ENCODE data around the gene CFAP141. TPM values are rescaled to one million over a fixed set of nuclear protein-coding genes. Genes with fewer than 3 reads are reported as not detected.
"Not testable (repeated sequence)": the region's sequence is repeated elsewhere in the genome, so short reads cannot be mapped to it uniquely, and the experiment has no call there.

Gene CFAP141
- polyA plus RNA-seq, 1 donor (not counting 4 experiments of a cell fraction or from before 2014, with no cell fraction given) = not detected

GRCh38 chr1:154237435-154237834 lies 31.3 kb upstream of the CFAP141 start:
- H3K27ac ChIP-seq (ENCODE audit: control insufficient read depth, insufficient read depth, low read length) = no peak overlapping the region
- H3K9ac ChIP-seq (ENCODE audit: control insufficient read depth, extremely low read depth, insufficient read depth, low read length) = no peak overlapping the region
- H4K20me1 ChIP-seq (ENCODE audit: control insufficient read depth, extremely low read depth, insufficient read depth, low read length) = no peaks in the 10 kb centered on the region
- H2AFZ ChIP-seq (ENCODE audit: control insufficient read depth, low read length) = no peak overlapping the region
- no peaks in the 10 kb centered on the region for H3K27me3 ChIP-seq (ENCODE audit: control insufficient read depth, extremely low read depth, insufficient read depth, low read length)
- no peak for TF ChIP-seq CTCF (optimal IDR thresholded peaks at IDR 0.05 in 1 of 3, IDR thresholded peaks at IDR 0.05 in 1 of 3, conservative IDR thresholded peaks at IDR 0.05 in 1 of 3; ENCODE audit: extremely low read depth in 1 of 3, insufficient read depth in 2 of 3, low read length in 3 of 3)
- H3K4me2 ChIP-seq (ENCODE audit: control insufficient read depth, extremely low read depth, insufficient read depth, low read depth, low read length) = no peak overlapping the region
- dilution Hi-C loops (cut with MboI; ENCODE audit: extremely low pct_ligation_motif_present, low sequenced_read_pairs) = no loop called here
- DNase-seq (ENCODE audit: low read depth, low spot score) = no peak
- H3K9me3 ChIP-seq (ENCODE audit: control insufficient read depth, low read depth, low read length) = no peaks in the 10 kb centered on the region
- peaks cover 19 to 33% of the 10 kb centered on the region in 2 experiments for H3K36me3 ChIP-seq (ENCODE audit: control insufficient read depth in 2 of 2, extremely low read depth in 1 of 2, insufficient read depth in 2 of 2, low read length in 2 of 2)
- no peak overlapping the region for H3K4me3 ChIP-seq (ENCODE audit: control insufficient read depth in 2 of 3, extremely low read depth in 1 of 3, insufficient read depth in 2 of 3, low read depth in 1 of 3, low read length in 3 of 3)
- no peaks in the 10 kb centered on the region for H3K4me1 ChIP-seq (ENCODE audit: control insufficient read depth, extremely low read depth, insufficient read depth, low read length)
- no peak for FAIRE-seq
- peaks cover 51% of the 10 kb centered on the region for H3K79me2 ChIP-seq (ENCODE audit: control insufficient read depth, insufficient read depth, low read length)
- H3K9me1 ChIP-seq (ENCODE audit: control insufficient read depth, extremely low read depth, insufficient read depth, low read length) = no peaks in the 10 kb centered on the region

GRCh38 chr1:154236855-154237254 lies 30.7 kb upstream of the CFAP141 start:
- Histone ChIP-seq H3K4me2 (ENCODE audit: control insufficient read depth, extremely low read depth, insufficient read depth, low read depth, low read length) (no peak overlapping the region), H3K9me3 (ENCODE audit: control insufficient read depth, low read depth, low read length) (no peaks in the 10 kb centered on the region), H3K9me1 (ENCODE audit: control insufficient read depth, extremely low read depth, insufficient read depth, low read length) (no peaks in the 10 kb centered on the region), H3K36me3 (ENCODE audit: control insufficient read depth in 2 of 2, extremely low read depth in 1 of 2, insufficient read depth in 2 of 2, low read length in 2 of 2) (peaks cover 17 to 30% of the 10 kb centered on the region in 2 experiments), H3K27me3 (ENCODE audit: control insufficient read depth, extremely low read depth, insufficient read depth, low read length) (no peaks in the 10 kb centered on the region), H3K9ac (ENCODE audit: control insufficient read depth, extremely low read depth, insufficient read depth, low read length) (no peak overlapping the region), H3K27ac (ENCODE audit: control insufficient read depth, insufficient read depth, low read length) (no peak overlapping the region), H3K4me3 (ENCODE audit: control insufficient read depth in 2 of 3, extremely low read depth in 1 of 3, insufficient read depth in 2 of 3, low read depth in 1 of 3, low read length in 3 of 3) (no peak overlapping the region), H3K4me1 (ENCODE audit: control insufficient read depth, extremely low read depth, insufficient read depth, low read length) (no peaks in the 10 kb centered on the region), H3K79me2 (ENCODE audit: control insufficient read depth, insufficient read depth, low read length) (peaks cover 53% of the 10 kb centered on the region), H4K20me1 (ENCODE audit: control insufficient read depth, extremely low read depth, insufficient read depth, low read length) (no peaks in the 10 kb centered on the region), H2AFZ (ENCODE audit: control insufficient read depth, low read length) (no peak overlapping the region)
- FAIRE-seq (no peak), DNase-seq (ENCODE audit: low read depth, low spot score) (no peak)
- TF ChIP-seq CTCF (optimal IDR thresholded peaks at IDR 0.05 in 1 of 3, IDR thresholded peaks at IDR 0.05 in 1 of 3, conservative IDR thresholded peaks at IDR 0.05 in 1 of 3; ENCODE audit: extremely low read depth in 1 of 3, insufficient read depth in 2 of 3, low read length in 3 of 3) (no peak), EZH2 (IDR thresholded peaks at IDR 0.05; ENCODE audit: low read length) (no peak)
- dilution Hi-C loops (cut with MboI; ENCODE audit: extremely low pct_ligation_motif_present, low sequenced_read_pairs) = no loop called here

GRCh38 chr1:154233127-154233526 lies 27.0 kb upstream of the CFAP141 start:
- peaks cover 66% of the 10 kb centered on the region for H3K79me2 ChIP-seq (ENCODE audit: control insufficient read depth, insufficient read depth, low read length)

GRCh38 chr1:154231112-154231511 lies 25.0 kb upstream of the CFAP141 start:
- H3K27me3 ChIP-seq (ENCODE audit: control insufficient read depth, extremely low read depth, insufficient read depth, low read length); H3K27ac ChIP-seq (ENCODE audit: control insufficient read depth, insufficient read depth, low read length); dilution Hi-C loops (cut with MboI; ENCODE audit: extremely low pct_ligation_motif_present, low sequenced_read_pairs); H3K9ac ChIP-seq (ENCODE audit: control insufficient read depth, extremely low read depth, insufficient read depth, low read length); H4K20me1 ChIP-seq (ENCODE audit: control insufficient read depth, extremely low read depth, insufficient read depth, low read length); FAIRE-seq; H3K9me3 ChIP-seq (ENCODE audit: control insufficient read depth, low read depth, low read length); H3K4me3 ChIP-seq (ENCODE audit: control insufficient read depth in 2 of 3, extremely low read depth in 1 of 3, insufficient read depth in 2 of 3, low read depth in 1 of 3, low read length in 3 of 3); H2AFZ ChIP-seq (ENCODE audit: control insufficient read depth, low read length); H3K9me1 ChIP-seq (ENCODE audit: control insufficient read depth, extremely low read depth, insufficient read depth, low read length); H3K4me2 ChIP-seq (ENCODE audit: control insufficient read depth, extremely low read depth, insufficient read depth, low read depth, low read length); H3K4me1 ChIP-seq (ENCODE audit: control insufficient read depth, extremely low read depth, insufficient read depth, low read length); DNase-seq (ENCODE audit: low read depth, low spot score): not testable (repeated sequence)
- Histone ChIP-seq H3K36me3 (ENCODE audit: control insufficient read depth in 2 of 2, extremely low read depth in 1 of 2, insufficient read depth in 2 of 2, low read length in 2 of 2) (peaks cover 40 to 44% of the 10 kb centered on the region in 2 experiments), H3K79me2 (ENCODE audit: control insufficient read depth, insufficient read depth, low read length) (peaks cover 64% of the 10 kb centered on the region)

More at GRCh38 chr1:154233127-154233526, 27.0 kb upstream of the CFAP141 start:
- DNase-seq (ENCODE audit: low read depth, low spot score); H2AFZ ChIP-seq (ENCODE audit: control insufficient read depth, low read length); H3K9me1 ChIP-seq (ENCODE audit: control insufficient read depth, extremely low read depth, insufficient read depth, low read length); H3K9me3 ChIP-seq (ENCODE audit: control insufficient read depth, low read depth, low read length); H3K27me3 ChIP-seq (ENCODE audit: control insufficient read depth, extremely low read depth, insufficient read depth, low read length); H3K9ac ChIP-seq (ENCODE audit: control insufficient read depth, extremely low read depth, insufficient read depth, low read length); H4K20me1 ChIP-seq (ENCODE audit: control insufficient read depth, extremely low read depth, insufficient read depth, low read length); H3K27ac ChIP-seq (ENCODE audit: control insufficient read depth, insufficient read depth, low read length); H3K4me2 ChIP-seq (ENCODE audit: control insufficient read depth, extremely low read depth, insufficient read depth, low read depth, low read length); FAIRE-seq; H3K4me3 ChIP-seq (ENCODE audit: control insufficient read depth in 2 of 3, extremely low read depth in 1 of 3, insufficient read depth in 2 of 3, low read depth in 1 of 3, low read length in 3 of 3); H3K4me1 ChIP-seq (ENCODE audit: control insufficient read depth, extremely low read depth, insufficient read depth, low read length); dilution Hi-C loops (cut with MboI; ENCODE audit: extremely low pct_ligation_motif_present, low sequenced_read_pairs): not testable (repeated sequence)
- peaks cover 33 to 41% of the 10 kb centered on the region in 2 experiments for H3K36me3 ChIP-seq (ENCODE audit: control insufficient read depth in 2 of 2, extremely low read depth in 1 of 2, insufficient read depth in 2 of 2, low read length in 2 of 2)

Data from keratinocyte (primary cell).